A673 (cell line): ENCODE results near the gene TTF1.
"Not testable (repeated sequence)": the region's sequence is repeated elsewhere in the genome, so short reads cannot be mapped to it uniquely, and the experiment has no call there.

Source experiments
- CTCF ChIP-seq: fragments of 300-800, 200-600 bp; sonication (generic); conservative IDR thresholded peaks from 2 replicates; pipeline ENCODE4 v1.5.1; 2017; ENCODE audit warnings: low read depth, mild to moderate bottlenecking, antibody characterized with exemption, low read length, moderate library complexity, mixed read lengths
- EZH2 ChIP-seq: fragments of 200-600 bp; sonication (generic); IDR thresholded peaks from 2 replicates; pipeline ENCODE4 v1.6.1; 2017; ENCODE audit warnings: borderline replicate concordance, low read depth, mild to moderate bottlenecking, mixed read lengths, antibody characterized with exemption, low read length; ENCODE audit not compliant: poor library complexity, severe bottlenecking

GRCh38 chr9:132378416-132378815 is 28.2 kb downstream of the TTF1 start:
- TF ChIP-seq CTCF, EZH2: not testable (repeated sequence)
